Measurements from ENCODE around the gene AIPL1.
A peak's percentile ranks its signal among the peaks of the same experiment; 100 is the strongest.

The AIPL1 gene

DNA sequence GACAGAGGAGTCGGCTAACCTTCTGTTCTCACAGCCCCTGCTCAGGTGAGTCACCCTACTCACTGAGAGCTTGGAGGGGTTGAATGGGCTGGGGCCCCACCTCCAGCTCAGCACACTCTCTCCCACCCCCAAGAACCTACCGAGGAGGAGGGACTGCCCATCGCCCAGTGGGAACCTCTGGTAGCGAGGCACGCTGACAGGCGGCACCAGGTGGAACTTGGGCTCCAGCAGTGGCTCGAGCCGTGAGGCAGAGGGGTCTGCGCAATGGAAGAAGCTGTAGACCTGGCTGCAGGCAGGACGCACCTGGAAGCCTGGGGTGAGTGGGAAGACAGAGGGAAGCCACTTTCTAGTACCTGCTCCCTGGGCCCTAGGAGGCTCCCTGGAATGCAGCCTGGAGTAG is 37.6 kb upstream of the AIPL1 start:
- peak overlapping the region; percentile 14; the same call in 1 of the 2 replicates for H3K27ac ChIP-seq

GRCh38 chr17:6471531-6472465 is 36.9 kb upstream of the AIPL1 start:
- H3K27ac ChIP-seq = no peak overlapping the region
- TF ChIP-seq, protein P1, sequence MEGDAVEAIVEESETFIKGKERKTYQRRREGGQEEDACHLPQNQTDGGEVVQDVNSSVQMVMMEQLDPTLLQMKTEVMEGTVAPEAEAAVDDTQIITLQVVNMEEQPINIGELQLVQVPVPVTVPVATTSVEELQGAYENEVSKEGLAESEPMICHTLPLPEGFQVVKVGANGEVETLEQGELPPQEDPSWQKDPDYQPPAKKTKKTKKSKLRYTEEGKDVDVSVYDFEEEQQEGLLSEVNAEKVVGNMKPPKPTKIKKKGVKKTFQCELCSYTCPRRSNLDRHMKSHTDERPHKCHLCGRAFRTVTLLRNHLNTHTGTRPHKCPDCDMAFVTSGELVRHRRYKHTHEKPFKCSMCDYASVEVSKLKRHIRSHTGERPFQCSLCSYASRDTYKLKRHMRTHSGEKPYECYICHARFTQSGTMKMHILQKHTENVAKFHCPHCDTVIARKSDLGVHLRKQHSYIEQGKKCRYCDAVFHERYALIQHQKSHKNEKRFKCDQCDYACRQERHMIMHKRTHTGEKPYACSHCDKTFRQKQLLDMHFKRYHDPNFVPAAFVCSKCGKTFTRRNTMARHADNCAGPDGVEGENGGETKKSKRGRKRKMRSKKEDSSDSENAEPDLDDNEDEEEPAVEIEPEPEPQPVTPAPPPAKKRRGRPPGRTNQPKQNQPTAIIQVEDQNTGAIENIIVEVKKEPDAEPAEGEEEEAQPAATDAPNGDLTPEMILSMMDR (conservative IDR thresholded peaks at IDR 0.05) = no peak

More for the DNA sequence above, 37.6 kb upstream of the AIPL1 start:
- TF ChIP-seq, protein P1 (conservative IDR thresholded peaks at IDR 0.05) = no peak

DNA sequence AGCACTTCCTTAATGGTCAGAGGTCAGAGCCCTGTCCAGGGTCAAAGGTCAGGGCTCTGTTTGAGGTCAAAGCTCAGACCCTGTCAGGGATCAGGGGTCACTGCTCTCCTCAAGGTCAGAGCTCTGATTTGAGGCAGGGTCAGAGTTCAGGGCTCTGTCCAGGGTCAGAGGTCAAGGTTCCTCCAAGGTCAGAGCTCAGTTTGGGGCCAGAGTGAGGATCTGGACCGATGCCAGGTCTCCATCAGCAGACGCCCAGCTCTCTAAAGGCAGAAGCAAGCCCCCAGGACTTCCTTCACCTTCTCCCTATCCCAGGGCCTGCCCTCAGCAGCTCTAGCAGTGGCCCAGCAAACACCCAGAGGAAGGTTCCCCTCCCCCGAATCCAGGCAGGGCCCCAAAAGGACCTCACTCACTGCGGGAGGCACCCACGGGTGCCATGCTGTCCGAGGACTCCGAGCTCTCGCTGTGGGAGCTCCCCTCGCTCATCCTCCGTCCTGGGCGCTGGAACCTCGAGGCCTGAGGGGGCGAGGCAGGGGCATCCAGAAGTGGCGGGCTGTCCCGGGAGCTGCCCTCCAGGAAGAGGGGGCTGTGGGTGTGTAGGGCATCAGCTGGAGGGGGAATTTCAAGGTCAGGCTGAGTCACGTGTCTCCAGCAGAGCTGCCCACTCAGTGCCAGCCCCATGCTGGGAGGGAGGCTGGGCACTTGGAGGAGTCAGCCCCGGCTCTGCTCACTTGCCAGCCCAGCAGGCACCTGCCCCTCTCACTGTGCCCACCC is 36.0 kb upstream of the AIPL1 start:
- H3K27ac ChIP-seq = no peak overlapping the region

DNA sequence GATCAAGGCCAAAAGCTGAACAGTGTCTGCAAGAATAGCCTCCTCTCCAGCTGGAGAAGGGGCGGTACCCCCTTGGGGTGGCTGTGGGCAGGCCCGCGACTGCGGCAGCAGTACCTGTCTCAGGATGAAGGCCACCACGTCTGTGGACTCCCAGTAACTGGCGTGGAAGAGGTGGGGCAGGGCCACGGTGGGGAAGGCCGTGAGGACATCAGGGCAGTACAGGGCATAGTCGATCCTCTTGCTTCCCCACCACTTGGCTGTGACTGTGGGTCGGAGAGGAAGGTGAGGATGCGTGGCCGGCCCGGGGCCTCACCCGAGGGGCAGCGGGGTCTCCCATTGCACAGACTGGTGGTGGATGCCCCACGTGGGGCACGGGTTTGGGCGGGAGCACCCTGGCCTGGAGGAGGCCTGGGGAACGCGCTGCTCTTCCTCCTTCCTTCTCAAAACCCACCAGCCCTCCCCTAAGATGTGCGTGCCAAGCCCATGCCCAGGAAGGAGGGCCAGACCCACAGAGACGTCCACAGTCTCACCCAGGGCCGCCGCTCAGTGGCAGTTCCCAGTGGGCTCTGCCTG is 35.3 kb upstream of the AIPL1 start:
- H3K27ac ChIP-seq = no peak overlapping the region
- TF ChIP-seq, protein P1 (conservative IDR thresholded peaks at IDR 0.05) = no peak

More for the DNA sequence above, 36.0 kb upstream of the AIPL1 start:
- TF ChIP-seq, protein P1 (conservative IDR thresholded peaks at IDR 0.05) = no peak

GRCh38 chr17:6468051-6468790 is 33.3 kb upstream of the AIPL1 start:
- H3K27ac ChIP-seq = no peak overlapping the region
- TF ChIP-seq, protein P1 (conservative IDR thresholded peaks at IDR 0.05) = no peak

- TF ChIP-seq, protein P1 (conservative IDR thresholded peaks at IDR 0.05) = no peak
- H3K27ac ChIP-seq = no peak overlapping the region
These were observed 32.6 kb upstream of the AIPL1 start for GRCh38 chr17:6467567-6467966.
